Kasumi-1 (cell line): ENCODE measurements around the gene RCL1.
"Not testable (repeated sequence)": the region's sequence is repeated elsewhere in the genome, so short reads cannot be mapped to it uniquely, and the experiment has no call there.

Source experiments
- DNase-seq, 2 experiments: peaks; one replicate each; lab custom pipeline; 2025; lab: John Stamatoyannopoulos, UW

RCL1 gene

DNA sequence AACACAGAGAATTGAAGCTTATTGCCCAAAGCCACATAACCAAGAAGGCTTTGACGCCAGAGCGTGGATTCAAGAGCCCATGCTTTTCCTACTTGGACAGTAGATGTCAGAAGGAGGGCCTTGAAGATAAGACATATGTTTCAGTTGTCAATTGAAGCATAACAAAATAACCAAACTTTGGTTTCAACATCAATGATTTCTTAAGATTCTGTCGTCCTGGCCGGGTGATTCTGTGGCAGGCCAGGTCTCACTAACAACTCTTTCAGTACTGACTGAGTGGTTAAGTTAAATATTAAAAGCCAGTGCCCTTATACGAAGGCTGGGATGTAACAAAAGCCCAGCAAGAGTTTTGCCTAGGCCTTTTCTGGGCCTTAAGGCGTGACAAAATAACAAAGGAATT lies 94.0 kb downstream of the RCL1 start:
- no peak for DNase-seq

DNA sequence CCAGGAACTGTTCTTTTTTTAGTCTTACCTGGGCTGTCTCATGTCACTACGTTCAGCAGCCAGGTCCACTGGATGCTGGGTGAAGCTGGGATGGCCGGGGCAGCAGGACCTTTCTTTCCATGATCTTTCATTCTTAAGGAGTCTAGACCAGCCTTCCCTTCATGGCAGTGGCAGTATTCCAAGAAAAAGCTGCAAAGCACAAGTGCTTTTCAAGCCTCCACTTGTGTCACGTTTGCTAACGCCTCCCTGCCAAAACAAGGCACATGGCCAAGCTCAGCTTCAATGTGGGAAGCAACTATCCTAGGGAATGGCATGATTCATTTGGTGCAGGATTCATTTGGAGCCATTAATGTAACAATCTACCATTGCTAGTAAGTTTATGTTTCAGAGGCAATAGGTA lies 94.8 kb downstream of the RCL1 start:
- DNase-seq, result no peak

DNA sequence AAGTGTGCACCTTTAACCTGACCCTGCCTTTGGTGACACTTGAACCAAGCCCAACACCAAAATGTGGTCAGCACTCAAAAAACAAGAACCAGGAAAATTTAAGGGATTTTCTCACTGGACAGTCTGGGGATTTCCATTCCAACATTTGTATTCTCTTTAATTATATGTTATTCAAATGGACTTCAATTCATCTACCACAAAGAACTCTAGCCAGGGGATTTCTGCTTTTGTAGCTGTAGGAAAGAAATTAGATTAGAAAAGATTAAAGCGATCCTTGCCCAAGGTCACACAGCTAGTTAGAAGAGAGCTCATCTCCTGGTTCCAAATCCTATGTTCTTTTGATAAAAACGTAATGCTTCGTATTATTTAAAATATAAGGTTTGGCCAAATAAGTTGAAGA lies 97.5 kb downstream of the RCL1 start:
- DNase-seq, result no peak

DNA sequence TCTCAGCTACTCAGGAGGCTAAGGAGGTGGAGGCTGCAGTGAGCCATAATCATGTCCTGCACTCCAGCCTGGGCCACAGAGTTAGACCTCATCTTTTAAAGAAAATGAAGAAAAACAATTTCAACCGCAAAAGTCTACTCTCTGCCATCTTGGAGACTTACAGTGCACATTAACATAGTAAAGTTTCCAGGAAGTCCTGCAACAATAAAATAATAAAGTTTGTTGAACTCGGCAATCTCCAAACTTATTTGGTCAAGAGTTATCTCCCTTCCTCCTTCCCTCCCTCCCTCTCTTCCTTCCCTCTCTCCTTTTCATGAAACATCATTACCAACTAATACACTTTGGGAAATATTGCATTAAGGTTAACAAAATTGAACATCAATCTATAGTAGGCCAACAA lies 98.2 kb downstream of the RCL1 start:
- DNase-seq, result no peak

DNA sequence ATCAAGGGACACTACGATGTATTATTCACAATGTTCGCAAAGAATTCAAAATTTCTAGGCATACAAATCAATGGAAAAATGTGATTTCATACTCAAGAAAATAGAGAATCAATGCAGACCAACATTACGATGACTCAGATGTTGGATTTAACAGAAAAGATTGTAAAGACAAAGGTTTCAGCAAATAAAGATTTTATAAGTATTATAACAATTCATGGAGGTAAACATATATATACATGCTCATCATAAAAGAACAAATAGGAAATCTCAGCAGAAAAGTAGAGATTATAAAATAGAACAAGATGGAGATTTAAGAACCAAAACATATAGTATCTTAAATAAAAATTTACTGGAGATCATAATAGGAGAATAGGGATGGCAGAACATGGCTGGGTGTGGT lies 98.9 kb downstream of the RCL1 start:
- DNase-seq, result no peak

DNA sequence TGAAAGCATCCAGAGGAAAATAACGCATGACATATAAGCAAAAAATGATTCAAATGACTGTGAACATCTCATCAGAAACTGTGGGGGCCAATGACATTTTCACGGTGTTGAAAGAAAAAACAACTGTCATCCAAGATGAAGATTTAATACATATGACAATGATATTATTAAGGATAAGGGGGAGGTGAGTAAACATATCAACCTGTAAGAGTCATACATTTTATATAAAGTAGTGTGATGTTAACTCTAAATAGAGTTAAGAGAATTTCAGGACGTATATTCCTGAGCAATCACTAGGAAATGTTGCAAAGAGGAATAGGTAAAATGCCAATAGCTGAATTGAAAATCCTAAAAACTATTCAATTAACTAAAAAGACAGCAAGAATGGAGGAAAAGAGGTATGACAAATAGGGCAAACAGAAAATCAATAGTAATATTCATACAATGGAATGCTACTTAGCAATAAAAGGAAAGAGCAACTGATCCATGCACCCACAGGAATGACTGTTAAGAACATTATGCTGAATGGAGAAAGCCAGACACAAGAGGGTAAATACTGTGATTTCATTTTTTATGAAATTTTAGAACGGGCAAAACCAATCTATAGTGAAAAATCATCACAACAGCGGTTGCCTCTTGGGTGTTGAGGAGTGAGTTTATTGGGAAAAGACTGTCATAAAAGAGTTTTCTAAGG lies 99.9 kb downstream of the RCL1 start:
- DNase-seq, result no peak

DNA sequence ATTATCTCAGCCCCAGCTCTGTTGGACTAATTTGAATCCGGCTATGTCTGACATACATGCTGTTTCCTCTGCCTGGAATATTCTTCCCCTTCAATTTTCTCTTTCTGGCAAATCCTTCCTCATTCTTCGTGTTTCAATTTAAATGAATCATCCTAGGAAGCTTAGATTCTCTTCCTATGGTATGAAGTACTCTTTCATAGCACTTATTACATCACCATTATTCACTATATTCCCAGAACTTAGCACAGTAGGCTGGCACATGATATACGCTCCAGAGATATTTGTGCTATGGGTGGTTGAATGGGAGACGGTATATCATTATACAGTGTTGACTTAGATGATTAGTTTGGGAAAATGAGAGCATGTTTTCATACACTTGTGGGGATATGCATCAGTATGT lies 101.3 kb downstream of the RCL1 start:
- DNase-seq, result no peak

DNA sequence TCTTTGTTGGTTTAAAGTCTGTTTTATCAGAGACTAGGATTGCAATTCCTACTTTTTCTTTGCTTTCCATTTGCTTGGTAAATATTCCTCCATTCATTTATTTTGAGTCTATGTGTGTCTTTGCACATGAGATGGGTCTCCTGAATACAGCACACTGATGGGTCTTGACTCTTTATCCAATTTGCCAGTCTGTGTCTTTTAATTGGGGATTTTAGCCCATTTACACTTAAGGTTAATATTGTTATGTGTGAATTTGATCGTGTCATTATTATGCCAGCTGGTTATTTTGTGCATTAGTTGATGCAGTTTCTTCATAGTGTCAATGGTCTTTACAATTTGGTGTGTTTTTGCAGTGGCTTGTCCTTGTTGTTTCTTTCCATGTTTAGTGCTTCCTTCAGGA lies 107.1 kb downstream of the RCL1 start:
- DNase-seq, result not testable (repeated sequence)

DNA sequence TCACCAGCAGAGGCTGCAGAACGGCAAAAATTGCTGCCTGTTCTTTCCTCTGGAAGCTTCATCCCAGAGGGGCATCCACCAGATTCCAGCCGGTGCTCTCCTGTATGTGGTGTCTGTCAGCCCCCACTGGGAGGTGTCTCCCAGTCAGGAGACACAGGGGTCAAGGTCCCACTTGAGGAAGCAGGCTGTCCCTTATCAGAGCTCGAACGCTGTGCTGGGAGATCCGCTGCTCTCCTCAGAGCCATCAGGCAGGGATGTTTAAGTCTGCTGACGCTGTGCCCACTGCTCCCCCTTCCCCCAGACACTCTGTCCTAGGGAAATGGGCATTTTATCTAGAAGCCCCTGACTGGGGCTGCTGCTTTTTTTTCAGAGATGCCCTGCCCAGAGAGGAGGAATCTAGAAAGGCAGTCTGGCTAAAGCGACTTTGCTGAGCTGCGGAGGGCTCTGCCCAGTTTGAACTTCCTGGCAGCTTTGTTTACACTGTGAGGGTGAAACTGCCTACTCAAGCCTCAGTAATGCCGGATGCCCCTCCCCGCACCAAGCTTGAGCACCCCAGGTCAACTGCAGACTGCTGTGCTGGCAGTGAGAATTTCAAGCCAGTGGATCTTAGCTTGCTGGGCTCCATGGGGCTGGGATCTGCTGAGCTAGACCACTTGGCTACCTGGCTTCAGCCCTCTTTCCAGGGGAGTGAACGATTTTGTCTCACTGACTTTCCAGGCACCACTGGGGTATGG lies 108.8 kb downstream of the RCL1 start:
- not testable (repeated sequence) for DNase-seq

DNA sequence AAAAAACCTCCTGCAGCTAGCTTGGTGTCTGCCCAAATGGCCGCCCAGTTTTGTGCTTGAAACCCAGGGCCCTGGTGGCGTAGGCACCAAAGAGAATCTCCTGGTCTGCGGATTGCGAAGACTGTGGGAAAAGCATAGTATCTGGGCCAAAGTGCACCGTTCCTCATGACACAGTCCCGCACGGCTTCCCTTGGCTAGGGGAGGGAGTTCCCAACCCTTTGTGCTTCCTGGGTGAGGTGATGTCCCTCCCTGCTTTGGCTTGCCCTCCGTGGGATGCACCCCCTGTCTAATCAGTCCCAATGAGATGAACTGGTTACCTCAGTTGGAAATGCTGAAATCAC lies 109.4 kb downstream of the RCL1 start:
- no peak for DNase-seq

DNA sequence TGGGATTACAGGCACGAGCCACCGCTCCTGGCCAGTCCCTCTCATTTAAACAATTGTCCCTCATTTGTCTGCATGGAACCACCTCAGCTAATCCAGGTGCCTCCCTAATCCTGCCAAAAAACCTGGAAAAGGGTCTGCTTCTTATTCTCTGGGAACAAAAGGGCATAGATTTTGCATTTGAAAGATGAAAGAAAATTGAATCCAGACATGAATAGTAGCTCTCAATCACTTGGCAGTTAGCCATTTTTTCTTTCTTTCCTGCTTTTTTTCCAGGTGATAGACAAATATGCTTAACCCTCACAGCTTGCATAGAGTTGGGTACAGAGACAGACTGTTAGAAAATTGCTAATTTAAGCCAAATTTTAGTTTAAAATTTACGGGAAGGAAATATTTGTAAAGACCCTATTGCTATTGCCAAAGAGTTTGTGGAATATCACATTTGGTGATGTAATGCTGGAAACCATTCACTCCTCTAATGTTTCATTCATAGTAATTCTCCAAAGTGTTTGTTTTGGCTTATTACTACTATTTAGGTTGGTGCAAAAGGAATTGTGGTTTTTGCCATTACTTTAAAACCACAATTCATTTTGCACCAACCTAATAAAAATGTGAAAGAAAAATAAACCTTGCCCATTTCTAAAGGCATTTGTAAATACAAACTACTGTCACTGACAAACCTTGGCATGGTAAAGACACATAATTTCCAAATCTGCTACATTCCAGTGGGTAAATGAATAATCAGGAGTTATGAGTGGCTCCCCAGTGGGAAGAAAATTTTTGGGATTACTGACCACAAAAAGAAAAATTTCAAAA lies 111.8 kb downstream of the RCL1 start:
- DNase-seq, result no peak

DNA sequence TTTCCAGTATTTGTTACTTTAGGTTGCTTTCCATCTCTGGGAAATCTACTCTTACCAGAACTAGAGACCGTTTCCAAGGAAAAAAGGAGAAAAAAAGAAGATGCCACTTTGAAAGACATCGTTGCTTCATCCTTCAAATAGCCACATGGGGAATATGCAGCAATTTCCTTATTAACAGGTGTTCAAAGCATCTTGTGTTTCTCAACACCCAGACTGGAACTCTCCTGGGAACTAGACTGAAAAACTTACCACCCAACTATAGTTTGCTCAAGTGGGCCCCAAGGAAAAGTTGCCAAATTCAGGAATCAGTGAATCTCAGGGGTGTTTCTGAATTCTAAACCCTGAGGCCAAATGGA lies 112.4 kb downstream of the RCL1 start:
- DNase-seq, result no peak
